Upper lobe of right lung (tissue), 1 donor: ENCODE data around the gene RPL39L. TPM values are rescaled to one million over a fixed set of nuclear protein-coding genes. Genes with fewer than 3 reads are reported as not detected.

Source experiments
- ATAC-seq: fragments of 200-7000 bp; cut with Tn5 transposase; one replicate; pipeline ENCODE4 v1.9.1; 2020; ENCODE audit warnings: mild to moderate bottlenecking, moderate library complexity
- DNase-seq: peaks from one replicate; pipeline ENCODE4 v3.0.0-alpha.2; 2020
- H3K27ac ChIP-seq: fragments of 200-600 bp; one replicate; pipeline ENCODE4 v1.8.0; 2022
- H3K27me3 ChIP-seq: fragments of 200-600 bp; one replicate; pipeline ENCODE4 v1.8.0; 2022; ENCODE audit warnings: mild to moderate bottlenecking
- H3K36me3 ChIP-seq: fragments of 200-600 bp; one replicate; pipeline ENCODE4 v1.8.0; 2022
- H3K4me1 ChIP-seq: fragments of 200-600 bp; one replicate; pipeline ENCODE4 v1.8.0; 2022
- H3K4me3 ChIP-seq: fragments of 200-600 bp; one replicate; pipeline ENCODE4 v1.8.0; 2022; ENCODE audit warnings: mild to moderate bottlenecking
- H3K9me3 ChIP-seq: fragments of 200-600 bp; one replicate; pipeline ENCODE4 v1.8.0; 2022
- CTCF ChIP-seq: fragments of 200-600 bp; IDR thresholded peaks from one replicate; pipeline ENCODE4 v1.8.0; 2022; ENCODE audit warnings: antibody characterized with exemption
- intact Hi-C: fragments of 100-400 bp; cut with DNase I; formaldehyde crosslinking; loops from one replicate; pipeline ENCODE4 v1.11.0; 2022
- total RNA-seq: library from RNA; stranded (reverse); fragmentation: NEBNext Ultra II Directional; extraction: Animal tissue kit (Norgen Biotek cat#: 25700); gene quantifications from one replicate; pipeline ENCODE4 v1.2.1, GENCODE V29; 2021
- donor health status: DM: no; HTN: yes; CAD: no; lungs with severe emphysema.

RPL39L gene
- total RNA-seq, 1 donor from 2014 or later = 3.9 TPM

DNA sequence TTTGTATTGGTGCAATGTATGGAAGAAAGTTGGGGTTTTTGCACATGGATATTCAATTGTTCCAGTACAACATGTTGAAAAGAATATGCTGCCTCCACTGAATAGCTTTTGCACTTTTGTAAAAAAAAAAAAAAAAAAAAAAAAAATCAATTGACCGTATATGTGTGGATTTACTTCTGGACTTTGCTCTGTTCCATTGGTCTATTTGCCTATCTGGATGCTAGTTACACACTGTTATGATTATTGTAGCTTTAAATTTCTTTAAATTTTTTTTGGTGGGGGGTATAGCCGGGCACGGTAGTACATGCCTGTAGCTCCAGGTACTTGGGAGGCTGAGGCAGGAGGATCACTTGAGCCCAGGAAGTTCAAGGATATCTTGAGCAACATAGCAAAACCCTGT lies 52.5 kb downstream of the RPL39L start:
- H3K27me3 ChIP-seq = no peaks in the 10 kb centered on the region
- no peak overlapping the region for H3K27ac ChIP-seq
- no peaks in the 10 kb centered on the region for H3K36me3 ChIP-seq
- intact Hi-C loops = no loop called here
- ATAC-seq (no peak), DNase-seq (no peak)
- H3K9me3 ChIP-seq = peaks cover 8% of the 10 kb centered on the region
- no peak overlapping the region for H3K4me3 ChIP-seq
- TF ChIP-seq CTCF = no peak
- no peaks in the 10 kb centered on the region for H3K4me1 ChIP-seq

DNA sequence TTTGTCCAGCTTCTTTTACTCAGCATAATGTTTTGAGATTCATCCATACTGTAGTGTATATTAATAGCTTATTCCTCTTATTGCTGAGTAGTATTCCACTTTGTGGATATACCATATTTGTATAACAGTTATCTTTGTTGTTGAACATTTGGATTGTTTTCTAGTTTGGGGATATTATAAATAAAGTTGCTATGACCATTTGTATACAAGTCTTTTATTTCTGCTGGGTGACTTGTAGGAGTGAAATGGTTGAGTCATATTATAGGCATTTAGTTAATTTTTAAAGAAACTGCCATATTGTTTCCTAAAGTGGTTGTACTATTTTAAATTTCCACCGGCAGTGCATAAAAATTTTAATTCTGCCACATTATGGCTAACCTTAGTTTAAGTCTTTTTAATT lies 53.4 kb downstream of the RPL39L start:
- no peaks in the 10 kb centered on the region for H3K36me3 ChIP-seq
- peaks cover 8% of the 10 kb centered on the region for H3K9me3 ChIP-seq
- no peaks in the 10 kb centered on the region for H3K4me1 ChIP-seq
- DNase-seq = no peak
- H3K27ac ChIP-seq = no peak overlapping the region
- no peak for ATAC-seq
- TF ChIP-seq CTCF = no peak
- no peak overlapping the region for H3K4me3 ChIP-seq
- H3K27me3 ChIP-seq = no peaks in the 10 kb centered on the region
- intact Hi-C loops = no loop called here

DNA sequence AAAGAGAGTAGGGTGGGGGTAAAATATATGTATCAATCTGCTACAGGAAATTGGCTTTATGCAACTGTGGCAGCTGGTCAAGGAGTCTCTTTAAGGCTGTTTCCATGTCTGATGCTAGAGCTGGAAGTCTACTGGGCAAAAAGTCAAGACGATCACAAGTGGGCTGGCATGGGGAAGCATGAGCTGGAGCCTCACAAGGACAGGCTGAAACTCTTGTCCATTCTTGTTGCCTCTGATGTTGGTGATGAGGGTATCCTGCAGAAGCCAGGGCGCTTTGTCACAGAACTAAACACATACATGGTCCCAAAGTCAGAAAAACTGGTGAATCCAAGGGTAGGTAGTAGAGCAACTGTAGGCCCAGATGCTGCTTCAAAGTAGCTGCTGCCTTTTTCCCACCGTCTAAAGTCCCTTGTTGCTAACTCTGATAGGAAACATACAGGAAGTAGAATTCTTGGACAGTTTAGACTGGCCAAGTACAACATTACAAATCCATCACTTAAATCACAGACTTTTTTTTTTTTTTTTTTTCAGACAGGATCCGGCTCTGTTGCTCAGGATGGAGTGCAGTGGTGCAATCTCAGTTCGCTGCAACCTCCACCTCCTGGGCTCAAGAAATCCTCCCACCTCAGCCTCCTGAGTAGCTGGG lies 54.2 kb downstream of the RPL39L start:
- no peaks in the 10 kb centered on the region for H3K27me3 ChIP-seq
- H3K4me1 ChIP-seq = no peaks in the 10 kb centered on the region
- peaks cover 8% of the 10 kb centered on the region for H3K9me3 ChIP-seq
- no peaks in the 10 kb centered on the region for H3K36me3 ChIP-seq
- DNase-seq (no peak), ATAC-seq (no peak)
- intact Hi-C loops = no loop called here
- no peak overlapping the region for H3K4me3 ChIP-seq
- no peak for TF ChIP-seq CTCF
- H3K27ac ChIP-seq = no peak overlapping the region

GRCh38 chr3:187084580-187084979 lies 54.7 kb downstream of the RPL39L start:
- Histone ChIP-seq H3K27ac (no peak overlapping the region), H3K36me3 (no peaks in the 10 kb centered on the region), H3K27me3 (no peaks in the 10 kb centered on the region), H3K9me3 (peaks cover 8% of the 10 kb centered on the region), H3K4me1 (no peaks in the 10 kb centered on the region), H3K4me3 (no peak overlapping the region)
- intact Hi-C loops = no loop called here
- TF ChIP-seq CTCF = no peak
- ATAC-seq (no peak), DNase-seq (no peak)

DNA sequence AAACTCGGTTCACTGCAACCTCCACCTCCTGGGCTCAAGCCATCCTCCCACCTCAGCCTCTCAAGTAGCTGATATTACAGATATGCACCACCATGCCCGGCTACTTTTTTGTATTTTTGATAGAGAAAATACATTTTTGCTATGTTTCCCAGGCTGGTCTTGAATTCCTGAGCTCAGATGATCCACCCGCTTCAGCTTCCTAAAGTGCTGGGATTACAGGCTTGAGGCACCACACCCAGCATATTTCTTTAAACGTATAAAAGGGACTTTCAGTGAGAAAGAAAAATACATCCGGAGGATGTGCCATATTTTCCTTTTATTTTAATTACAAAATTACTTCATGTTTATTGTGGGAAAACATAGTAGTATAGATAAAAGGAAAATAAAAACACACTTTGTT lies 55.2 kb downstream of the RPL39L start:
- no peak for ATAC-seq

More for the DNA sequence above, 55.2 kb downstream of the RPL39L start:
- Histone ChIP-seq H3K27ac (no peak overlapping the region), H3K4me3 (no peak overlapping the region), H3K36me3 (no peaks in the 10 kb centered on the region), H3K4me1 (no peaks in the 10 kb centered on the region), H3K9me3 (peaks cover 8% of the 10 kb centered on the region), H3K27me3 (no peaks in the 10 kb centered on the region)
- DNase-seq = no peak
- intact Hi-C loops = no loop called here
- no peak for TF ChIP-seq CTCF
